OCI-LY1 (cell line): ENCODE data around the gene ADAMTS7.

ENCODE experiments used
- EZH2 ChIP-seq: fragments of 200-600 bp; sonication (generic), shearing (Covaris generic); IDR thresholded peaks from 2 replicates; pipeline ENCODE4 v1.8.0; 2017; ENCODE audit warnings: borderline replicate concordance, mixed run types, mild to moderate bottlenecking, antibody characterized with exemption, low read length, moderate library complexity, mixed read lengths
- TF ChIP-seq, protein P1 (sequence below): fragments of 200-600 bp; sonication (generic), shearing (Covaris generic); IDR thresholded peaks from 2 replicates; pipeline ENCODE4 v1.5.1; 2017; ENCODE audit warnings: mild to moderate bottlenecking, antibody characterized with exemption, low read length, moderate library complexity, mixed read lengths

DNA sequence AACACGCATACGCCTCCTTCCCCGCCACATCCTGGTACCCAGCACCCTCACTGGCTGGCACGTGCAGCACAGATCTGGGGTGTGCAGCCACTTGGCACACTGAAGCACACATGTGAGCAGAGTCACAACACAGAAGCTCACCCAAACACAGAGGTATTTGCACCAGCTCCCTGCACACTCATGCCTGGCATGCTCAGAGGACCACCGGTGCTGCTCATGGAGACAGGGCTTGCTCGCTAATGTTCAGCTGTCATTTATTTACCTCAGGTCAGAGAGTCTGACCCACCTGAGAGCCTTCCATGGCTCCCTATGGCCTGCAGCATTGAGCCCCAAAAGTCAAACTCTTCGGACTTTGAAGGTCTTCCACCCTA lies 70.4 kb downstream of the ADAMTS7 start:
- TF ChIP-seq, protein P1, sequence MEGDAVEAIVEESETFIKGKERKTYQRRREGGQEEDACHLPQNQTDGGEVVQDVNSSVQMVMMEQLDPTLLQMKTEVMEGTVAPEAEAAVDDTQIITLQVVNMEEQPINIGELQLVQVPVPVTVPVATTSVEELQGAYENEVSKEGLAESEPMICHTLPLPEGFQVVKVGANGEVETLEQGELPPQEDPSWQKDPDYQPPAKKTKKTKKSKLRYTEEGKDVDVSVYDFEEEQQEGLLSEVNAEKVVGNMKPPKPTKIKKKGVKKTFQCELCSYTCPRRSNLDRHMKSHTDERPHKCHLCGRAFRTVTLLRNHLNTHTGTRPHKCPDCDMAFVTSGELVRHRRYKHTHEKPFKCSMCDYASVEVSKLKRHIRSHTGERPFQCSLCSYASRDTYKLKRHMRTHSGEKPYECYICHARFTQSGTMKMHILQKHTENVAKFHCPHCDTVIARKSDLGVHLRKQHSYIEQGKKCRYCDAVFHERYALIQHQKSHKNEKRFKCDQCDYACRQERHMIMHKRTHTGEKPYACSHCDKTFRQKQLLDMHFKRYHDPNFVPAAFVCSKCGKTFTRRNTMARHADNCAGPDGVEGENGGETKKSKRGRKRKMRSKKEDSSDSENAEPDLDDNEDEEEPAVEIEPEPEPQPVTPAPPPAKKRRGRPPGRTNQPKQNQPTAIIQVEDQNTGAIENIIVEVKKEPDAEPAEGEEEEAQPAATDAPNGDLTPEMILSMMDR: no peak
- no peak for TF ChIP-seq EZH2
